Panc1 (cell line): Measurements from ENCODE around the gene GRID2. TPM values are rescaled to one million over a fixed set of nuclear protein-coding genes. Genes with fewer than 3 reads are reported as not detected.

Experiments used
- ATAC-seq: fragments of 200-7000 bp; cut with Tn5 transposase; 2 replicates; pipeline ENCODE4 v1.9.1; 2020; ENCODE audit warnings: mild to moderate bottlenecking, moderate library complexity
- BruUV-seq: library from RNA; stranded (reverse); fragments of 400-500 nt; replicated peaks from 2 replicates; lab custom pipeline; 2021; lab: Mats Ljungman, UMichigan
- CTCF ChIA-PET: fragments of 300-600 bp; sonication (Branson Sonifier 250); formaldehyde crosslinking; loops from one replicate; lab custom pipeline; 2022; ENCODE audit warnings: antibody characterized with exemption; lab: Charles Lee
- POLR2A ChIA-PET: fragments of 300-600 bp; sonication (Branson Sonifier 250); formaldehyde crosslinking; loops from one replicate; lab custom pipeline; 2022; ENCODE audit warnings: antibody characterized with exemption; lab: Charles Lee
- DNase-seq: peaks from one replicate; pipeline ENCODE4 v3.0.0-alpha.2; 2010; ENCODE audit warnings: low read depth, low spot score
- H3K27ac ChIP-seq: 2 replicates; pipeline ENCODE4 v1.5.1; 2011; ENCODE audit warnings: mild to moderate bottlenecking, low read length, inconsistent platforms
- H3K27me3 ChIP-seq: fragments of 200-500 bp; sonication (Bioruptor generic); 2 replicates; pipeline ENCODE4 v1.6.0; 2014; ENCODE audit warnings: low read length, inconsistent platforms; ENCODE audit not compliant: control insufficient read depth, insufficient read depth
- H3K36me3 ChIP-seq: fragments of 200-500 bp; sonication (Bioruptor generic); 2 replicates; pipeline ENCODE4 v1.5.1; 2014; ENCODE audit warnings: inconsistent platforms, mild to moderate bottlenecking, low read length, moderate library complexity; ENCODE audit not compliant: control insufficient read depth, insufficient read depth
- H3K4me1 ChIP-seq: 2 replicates; pipeline ENCODE4 v1.5.1; 2011; ENCODE audit warnings: inconsistent platforms, mild to moderate bottlenecking, low read length, moderate library complexity; ENCODE audit not compliant: control insufficient read depth, insufficient read depth
- H3K4me3 ChIP-seq, 2 experiments: 2 replicates each; pipeline ENCODE4 v1.5.1; 2011 to 2012; ENCODE audit warnings: low read depth in 2 of 2, low read length in 2 of 2, mild to moderate bottlenecking in 2 of 2, inconsistent platforms in 1 of 2, moderate library complexity in 1 of 2
- H3K9me3 ChIP-seq: fragments of 200-500 bp; sonication (Bioruptor generic); 2 replicates; pipeline ENCODE4 v1.5.1; 2014; ENCODE audit warnings: low read depth, mild to moderate bottlenecking, inconsistent platforms, low read length, moderate library complexity; ENCODE audit not compliant: control insufficient read depth, insufficient read depth
- POLR2AphosphoS5 ChIP-seq: IDR thresholded peaks from 2 replicates; pipeline ENCODE4 v1.6.1; 2012; ENCODE audit warnings: mild to moderate bottlenecking, low read depth, low read length, moderate library complexity
- SIN3A ChIP-seq: IDR thresholded peaks from 2 replicates; pipeline ENCODE4 v1.6.1; 2012; ENCODE audit warnings: low read depth, mild to moderate bottlenecking, low read length, moderate library complexity, borderline replicate concordance; ENCODE audit not compliant: insufficient read depth
- TCF7L2 ChIP-seq: IDR thresholded peaks from 2 replicates; pipeline ENCODE4 v1.6.1; 2011; ENCODE audit warnings: mild to moderate bottlenecking, low read depth, low read length, inconsistent platforms
- in situ Hi-C: cut with HindIII; loops from 2 replicates; pipeline ENCODE4 v1.10.0; 2016; ENCODE audit warnings: low sequenced_read_pairs, low pct_unique_long_range_greater_than_20kb
- intact Hi-C: fragments of 100-400 bp; cut with micrococcal nuclease; formaldehyde crosslinking; loops from one replicate; pipeline ENCODE4 v1.10.0; 2022; ENCODE audit not compliant: unreplicated experiment
- total RNA-seq: library from RNA; stranded (reverse); gene quantifications from one replicate; pipeline ENCODE4 v1.2.1, GENCODE V29; 2021; ENCODE audit not compliant: unreplicated experiment
- TF ChIP-seq, protein P1 (sequence below), 2 experiments: IDR thresholded peaks; 2 replicates each; pipeline ENCODE4 v1.6.1; 2011 to 2012; ENCODE audit warnings: low read depth in 2 of 2, control low read depth in 1 of 2, low read length in 1 of 2, mild to moderate bottlenecking in 1 of 2, moderate library complexity in 1 of 2; ENCODE audit not compliant: insufficient read depth in 1 of 2
- TF ChIP-seq, protein P2 (sequence below): fragments of 450-650 bp; IDR thresholded peaks from 2 replicates; pipeline ENCODE4 v1.5.1; 2017; ENCODE audit warnings: mild to moderate bottlenecking

The GRID2 gene
- total RNA-seq, 1 experiment from 2014 or later = 0.08 TPM

DNA sequence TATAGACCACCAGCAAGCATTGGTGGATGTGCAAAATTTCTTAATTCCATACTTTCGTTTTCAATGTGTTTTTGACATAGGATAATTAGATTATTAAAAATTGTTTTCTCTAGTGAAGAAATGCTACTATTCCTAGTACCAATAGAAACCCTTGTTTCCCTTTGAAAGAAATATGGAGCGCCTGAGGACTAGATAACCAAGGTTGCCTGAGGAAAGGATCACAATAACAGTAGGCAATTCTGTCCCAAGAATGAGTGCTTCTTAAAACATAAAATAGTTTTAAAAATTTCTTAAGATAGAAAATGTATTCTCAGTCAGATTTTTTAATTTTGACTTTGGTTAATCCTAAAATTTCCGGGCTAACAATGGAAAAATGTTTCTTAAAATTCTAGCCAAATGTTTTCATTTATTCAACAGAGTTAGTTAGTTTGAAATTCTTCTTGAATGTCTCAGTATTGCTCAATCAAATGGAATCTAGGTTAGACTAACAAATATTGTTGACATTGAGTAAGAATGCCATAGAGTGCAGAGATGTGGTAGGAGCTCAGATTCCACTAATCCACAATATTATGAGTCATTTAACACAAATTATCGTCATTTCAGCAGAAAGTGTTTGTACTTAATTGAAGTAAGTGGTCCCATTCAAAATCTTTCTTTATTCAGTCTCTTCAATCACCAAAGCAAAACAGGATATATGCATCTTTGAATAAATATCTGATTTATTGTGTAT, 666.0 kb downstream of the GRID2 start:
- Histone ChIP-seq H3K4me1 (no peaks in the 10 kb centered on the region), H3K27me3 (no peaks in the 10 kb centered on the region), H3K4me3 (no peak overlapping the region), H3K36me3 (no peaks in the 10 kb centered on the region), H3K9me3 (no peaks in the 10 kb centered on the region), H3K27ac (no peak overlapping the region)
- intact Hi-C loops (no loop called here), in situ Hi-C loops (no loop called here)
- peak; percentile 94 for ATAC-seq
- DNase-seq = peak; percentile 81
- ChIA-PET POLR2A (no interaction called here), CTCF (no interaction called here)
- no TSS peak for BruUV-seq
- TF ChIP-seq POLR2AphosphoS5 (no peak), SIN3A (no peak), TCF7L2 (no peak)
- TF ChIP-seq, protein P1, sequence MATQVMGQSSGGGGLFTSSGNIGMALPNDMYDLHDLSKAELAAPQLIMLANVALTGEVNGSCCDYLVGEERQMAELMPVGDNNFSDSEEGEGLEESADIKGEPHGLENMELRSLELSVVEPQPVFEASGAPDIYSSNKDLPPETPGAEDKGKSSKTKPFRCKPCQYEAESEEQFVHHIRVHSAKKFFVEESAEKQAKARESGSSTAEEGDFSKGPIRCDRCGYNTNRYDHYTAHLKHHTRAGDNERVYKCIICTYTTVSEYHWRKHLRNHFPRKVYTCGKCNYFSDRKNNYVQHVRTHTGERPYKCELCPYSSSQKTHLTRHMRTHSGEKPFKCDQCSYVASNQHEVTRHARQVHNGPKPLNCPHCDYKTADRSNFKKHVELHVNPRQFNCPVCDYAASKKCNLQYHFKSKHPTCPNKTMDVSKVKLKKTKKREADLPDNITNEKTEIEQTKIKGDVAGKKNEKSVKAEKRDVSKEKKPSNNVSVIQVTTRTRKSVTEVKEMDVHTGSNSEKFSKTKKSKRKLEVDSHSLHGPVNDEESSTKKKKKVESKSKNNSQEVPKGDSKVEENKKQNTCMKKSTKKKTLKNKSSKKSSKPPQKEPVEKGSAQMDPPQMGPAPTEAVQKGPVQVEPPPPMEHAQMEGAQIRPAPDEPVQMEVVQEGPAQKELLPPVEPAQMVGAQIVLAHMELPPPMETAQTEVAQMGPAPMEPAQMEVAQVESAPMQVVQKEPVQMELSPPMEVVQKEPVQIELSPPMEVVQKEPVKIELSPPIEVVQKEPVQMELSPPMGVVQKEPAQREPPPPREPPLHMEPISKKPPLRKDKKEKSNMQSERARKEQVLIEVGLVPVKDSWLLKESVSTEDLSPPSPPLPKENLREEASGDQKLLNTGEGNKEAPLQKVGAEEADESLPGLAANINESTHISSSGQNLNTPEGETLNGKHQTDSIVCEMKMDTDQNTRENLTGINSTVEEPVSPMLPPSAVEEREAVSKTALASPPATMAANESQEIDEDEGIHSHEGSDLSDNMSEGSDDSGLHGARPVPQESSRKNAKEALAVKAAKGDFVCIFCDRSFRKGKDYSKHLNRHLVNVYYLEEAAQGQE (IDR thresholded peaks at IDR 0.05; ENCODE audit: insufficient read depth in 1 of 2, low read depth in 2 of 2, low read length in 1 of 2) = no peak
- TF ChIP-seq, protein P2, sequence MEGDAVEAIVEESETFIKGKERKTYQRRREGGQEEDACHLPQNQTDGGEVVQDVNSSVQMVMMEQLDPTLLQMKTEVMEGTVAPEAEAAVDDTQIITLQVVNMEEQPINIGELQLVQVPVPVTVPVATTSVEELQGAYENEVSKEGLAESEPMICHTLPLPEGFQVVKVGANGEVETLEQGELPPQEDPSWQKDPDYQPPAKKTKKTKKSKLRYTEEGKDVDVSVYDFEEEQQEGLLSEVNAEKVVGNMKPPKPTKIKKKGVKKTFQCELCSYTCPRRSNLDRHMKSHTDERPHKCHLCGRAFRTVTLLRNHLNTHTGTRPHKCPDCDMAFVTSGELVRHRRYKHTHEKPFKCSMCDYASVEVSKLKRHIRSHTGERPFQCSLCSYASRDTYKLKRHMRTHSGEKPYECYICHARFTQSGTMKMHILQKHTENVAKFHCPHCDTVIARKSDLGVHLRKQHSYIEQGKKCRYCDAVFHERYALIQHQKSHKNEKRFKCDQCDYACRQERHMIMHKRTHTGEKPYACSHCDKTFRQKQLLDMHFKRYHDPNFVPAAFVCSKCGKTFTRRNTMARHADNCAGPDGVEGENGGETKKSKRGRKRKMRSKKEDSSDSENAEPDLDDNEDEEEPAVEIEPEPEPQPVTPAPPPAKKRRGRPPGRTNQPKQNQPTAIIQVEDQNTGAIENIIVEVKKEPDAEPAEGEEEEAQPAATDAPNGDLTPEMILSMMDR = no peak

DNA sequence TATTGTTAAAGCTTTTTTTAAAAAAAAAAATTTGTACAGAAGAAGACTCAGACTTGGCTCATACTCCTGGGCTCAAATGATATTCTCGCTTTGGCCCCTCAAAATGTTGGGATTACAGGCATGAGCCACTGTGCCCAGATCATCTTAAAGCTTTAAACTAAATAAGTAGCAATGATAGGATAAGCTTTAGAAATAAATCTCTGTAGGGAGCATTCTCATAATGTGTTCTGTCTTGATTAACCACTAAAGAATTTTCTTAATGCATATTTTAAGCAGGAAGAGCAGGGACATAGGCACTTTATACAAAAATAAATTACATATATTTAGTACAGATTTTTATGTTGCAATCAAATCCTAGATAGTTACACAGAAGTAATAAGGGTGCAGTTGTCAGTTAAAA, 667.2 kb downstream of the GRID2 start:
- ATAC-seq = no peak

More for the DNA sequence above, 667.2 kb downstream of the GRID2 start:
- Histone ChIP-seq H3K9me3 (no peaks in the 10 kb centered on the region), H3K4me1 (no peaks in the 10 kb centered on the region), H3K36me3 (no peaks in the 10 kb centered on the region), H3K27ac (no peak overlapping the region), H3K27me3 (no peaks in the 10 kb centered on the region), H3K4me3 (no peak overlapping the region)
- TF ChIP-seq, protein P1 (IDR thresholded peaks at IDR 0.05; ENCODE audit: insufficient read depth in 1 of 2, low read depth in 2 of 2, low read length in 1 of 2) = no peak
- TF ChIP-seq TCF7L2 (no peak), SIN3A (no peak), POLR2AphosphoS5 (no peak)
- TF ChIP-seq, protein P2 = no peak
- POLR2A ChIA-PET = no interaction called here
- no peak for DNase-seq
- in situ Hi-C loops = no loop called here
- no TSS peak for BruUV-seq
- intact Hi-C loops = no loop called here
- CTCF ChIA-PET = no interaction called here
